Body of pancreas (tissue), 4 donors: ENCODE data around the gene SLC35F3. TPM values are rescaled to one million over a fixed set of nuclear protein-coding genes. Genes with fewer than 3 reads are reported as not detected.
"Not testable (repeated sequence)": the region's sequence is repeated elsewhere in the genome, so short reads cannot be mapped to it uniquely, and the experiment has no call there.

Experiments used
- ATAC-seq: fragments of 150-250 bp; one replicate; pipeline ENCODE4 v1.9.1; 2016
- DNase-seq, 4 donors: peaks; one replicate each; pipeline ENCODE4 v3.0.0-alpha.2; 2019
- H3K27ac ChIP-seq, 4 donors: fragments of 200-600 bp; sonication (generic); 1 replicate in 3 of 4; 2 replicates in 1 of 4; pipeline versions ENCODE4 v1.5.1 to v1.6.1; 2016 to 2019; ENCODE audit warnings: mild to moderate bottlenecking in 1 of 4, mixed read lengths in 1 of 4, moderate library complexity in 1 of 4
- H3K27me3 ChIP-seq, 2 donors: fragments of 200-600 bp; sonication (generic); one replicate each; pipeline ENCODE4 v1.6.0; 2016; ENCODE audit warnings: mild to moderate bottlenecking in 1 of 2
- H3K36me3 ChIP-seq, 2 donors: fragments of 200-600 bp; sonication (generic); replicated peaks in 1 of 2; 2 replicates each; pipeline ENCODE4 v1.5.1; 2016; ENCODE audit warnings: low read depth in 2 of 2; ENCODE audit not compliant: insufficient read depth in 1 of 2
- H3K4me1 ChIP-seq: fragments of 200-600 bp; sonication (generic); one replicate; pipeline ENCODE4 v1.6.0; 2016
- H3K4me3 ChIP-seq, 2 donors: fragments of 200-600 bp; sonication (generic); 1 replicate in 1 of 2; 2 replicates in 1 of 2; pipeline ENCODE4 v1.5.1; 2016 to 2019
- H3K9me3 ChIP-seq, 3 donors: fragments of 200-600 bp; sonication (generic); 1 replicate in 2 of 3; 2 replicates in 1 of 3; pipeline ENCODE4 v1.5.1; 2016
- CTCF ChIP-seq, 7 experiments: fragments of 450-650 bp in 4 of 7; fragments of 200-600 bp in 3 of 7; sonication (generic) in 3 of 7; IDR thresholded peaks; one replicate each; pipeline ENCODE4 v1.5.1; 2016 to 2019; ENCODE audit warnings: antibody characterized with exemption in 7 of 7
- POLR2A ChIP-seq, 3 donors: fragments of 450-650 bp; IDR thresholded peaks; one replicate each; pipeline ENCODE4 v1.6.1; 2016; ENCODE audit warnings: antibody characterized with exemption in 3 of 3, mild to moderate bottlenecking in 2 of 3
- WGBS, 2 donors: methylation state at CpG; one replicate each; pipeline ENCODE4 v1.1.5; 2017; 5-methylcytosine and 5-hydroxymethylcytosine counted together
- intact Hi-C: fragments of 100-400 bp; cut with DNase I; formaldehyde crosslinking; loops from one replicate; pipeline ENCODE4 v1.15.1; 2023
- total RNA-seq, 2 donors: library from RNA; depleted of rRNA; stranded (reverse); fragments of >200 nt; gene quantifications; one replicate each; pipeline ENCODE4 v1.1.0, GENCODE V29; 2016

Gene SLC35F3
- total RNA-seq, 2 donors from 2014 or later = 0.99 to 11.7 TPM

- DNase-seq = no peak
- H3K4me3 ChIP-seq = no peak overlapping the region
- TF ChIP-seq CTCF (IDR thresholded peaks at IDR 0.05) = no peak
- no peak for TF ChIP-seq POLR2A (IDR thresholded peaks at IDR 0.05)
- intact Hi-C loops = no loop called here
- H3K27me3 ChIP-seq = no peaks in the 10 kb centered on the region
- no peaks in the 10 kb centered on the region for H3K4me1 ChIP-seq
- 74 to 82% methylated on average over 4 of the region's 4 CpGs for WGBS, 2 donors
- no peak for ATAC-seq
- H3K36me3 ChIP-seq = no peaks in the 10 kb centered on the region
- no peaks in the 10 kb centered on the region for H3K9me3 ChIP-seq
- no peak overlapping the region for H3K27ac ChIP-seq
Observed at GRCh38 chr1:234144901-234145300, 240.4 kb downstream of the SLC35F3 start.

DNA sequence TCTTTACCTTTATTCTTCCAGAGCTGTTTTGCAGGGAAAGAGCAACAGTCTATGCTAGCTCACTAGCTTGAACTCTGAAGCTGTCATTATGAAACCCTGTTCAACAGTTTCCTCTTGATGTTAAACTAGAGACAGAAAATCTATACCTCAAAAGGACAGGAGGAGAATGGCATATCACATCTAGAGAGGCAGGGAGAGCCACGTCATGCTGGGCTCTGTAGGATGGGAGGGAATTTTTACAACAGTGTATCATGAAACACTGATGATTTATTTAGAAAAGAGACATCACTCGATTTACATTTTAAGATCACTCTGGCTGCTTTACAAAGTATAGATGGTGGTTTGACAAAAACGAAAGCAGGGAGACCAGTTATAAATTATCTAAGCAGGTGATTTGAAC is 243.9 kb downstream of the SLC35F3 start:
- intact Hi-C loops = no loop called here
- H3K4me3 ChIP-seq = no peak overlapping the region
- no peaks in the 10 kb centered on the region for H3K36me3 ChIP-seq
- H3K27ac ChIP-seq = no peak overlapping the region
- H3K27me3 ChIP-seq = no peaks in the 10 kb centered on the region
- H3K4me1 ChIP-seq = no peaks in the 10 kb centered on the region
- 29 to 38% methylated on average over 3 of the region's 3 CpGs for WGBS, 2 donors
- ATAC-seq (no peak), DNase-seq (no peak)
- no peaks in the 10 kb centered on the region for H3K9me3 ChIP-seq
- TF ChIP-seq POLR2A (IDR thresholded peaks at IDR 0.05) = no peak
- no peak for TF ChIP-seq CTCF (IDR thresholded peaks at IDR 0.05)

DNA sequence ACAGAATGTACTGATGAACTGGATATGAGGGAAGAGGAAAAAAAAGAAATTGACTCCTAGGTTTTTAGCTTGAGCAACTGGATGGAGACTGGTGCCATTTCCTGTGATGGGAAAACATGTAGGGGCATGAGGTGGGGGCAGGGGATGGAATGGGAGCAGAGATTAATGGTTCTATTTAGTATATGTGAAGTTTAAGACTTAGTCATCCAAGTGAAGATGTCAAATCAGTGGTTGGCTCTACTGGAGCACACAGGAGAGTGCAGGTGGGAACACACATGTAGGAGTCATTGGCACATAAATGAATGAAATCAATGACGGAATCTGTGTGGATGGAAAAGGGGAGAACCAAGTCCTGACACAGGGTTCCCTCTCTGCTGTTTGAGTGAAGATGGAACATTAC is 244.3 kb downstream of the SLC35F3 start:
- H3K9me3 ChIP-seq = no peaks in the 10 kb centered on the region
- TF ChIP-seq CTCF (IDR thresholded peaks at IDR 0.05) (no peak), POLR2A (IDR thresholded peaks at IDR 0.05) (no peak)
- H3K36me3 ChIP-seq = no peaks in the 10 kb centered on the region
- no peaks in the 10 kb centered on the region for H3K4me1 ChIP-seq
- intact Hi-C loops = no loop called here
- no peak overlapping the region for H3K4me3 ChIP-seq
- H3K27ac ChIP-seq = no peak overlapping the region
- DNase-seq (no peak), ATAC-seq (no peak)
- no peaks in the 10 kb centered on the region for H3K27me3 ChIP-seq
- 82 to 84% methylated on average over 1 of the region's 1 CpG for WGBS, 2 donors

GRCh38 chr1:234149217-234149616 is 244.7 kb downstream of the SLC35F3 start:
- no peak for ATAC-seq

DNA sequence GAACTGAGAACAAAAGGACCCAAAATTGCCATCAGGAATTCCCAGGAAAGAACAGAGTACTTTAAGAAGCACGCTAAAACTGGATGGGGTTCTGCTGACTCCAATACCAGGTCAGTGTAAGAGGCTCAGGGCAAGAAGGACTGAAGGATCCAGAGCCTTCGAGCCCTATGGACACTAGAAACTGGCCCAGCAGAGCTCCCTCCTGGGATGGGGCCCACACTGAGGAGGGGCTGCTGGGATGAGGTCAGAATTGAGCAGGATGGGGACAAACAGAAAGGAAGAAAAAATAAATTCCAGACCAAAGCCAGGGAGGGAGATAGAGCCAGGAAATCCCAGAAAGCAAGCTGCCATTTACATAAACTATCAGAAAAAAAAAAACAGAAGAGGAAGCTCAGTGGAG is 246.4 kb downstream of the SLC35F3 start:
- intact Hi-C loops = loop anchor here (10.0 kb wide), 1 partner anchor 164 kb away; no protein-coding TSS in a partner anchor

More at GRCh38 chr1:234149217-234149616, 244.7 kb downstream of the SLC35F3 start:
- 68 to 91% methylated on average over 3 of the region's 3 CpGs for WGBS, 2 donors
- H3K4me1 ChIP-seq = no peaks in the 10 kb centered on the region
- TF ChIP-seq POLR2A (IDR thresholded peaks at IDR 0.05) = no peak
- H3K4me3 ChIP-seq = no peak overlapping the region
- H3K36me3 ChIP-seq = no peaks in the 10 kb centered on the region
- H3K27ac ChIP-seq = no peak overlapping the region
- DNase-seq = no peak
- H3K27me3 ChIP-seq = no peaks in the 10 kb centered on the region
- H3K9me3 ChIP-seq = no peaks in the 10 kb centered on the region
- intact Hi-C loops = no loop called here

DNA sequence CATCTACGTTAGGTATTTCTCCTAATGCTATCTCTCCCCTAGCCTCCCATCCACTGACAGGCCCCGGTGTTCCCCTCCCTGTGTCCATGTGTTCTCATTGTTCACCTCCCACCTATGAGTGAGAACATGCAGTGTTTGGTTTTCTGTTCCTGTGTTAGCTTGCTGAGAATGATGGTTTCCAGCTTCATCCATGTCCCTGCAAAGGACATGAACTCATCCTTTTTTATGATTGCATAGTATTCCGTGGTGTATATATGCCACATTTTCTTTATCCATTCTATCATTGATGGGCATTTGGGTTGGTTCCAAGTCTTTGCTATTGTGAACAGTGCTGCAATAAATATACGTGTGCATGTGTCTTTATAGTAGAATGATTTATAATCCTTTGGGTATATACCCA is 247.9 kb downstream of the SLC35F3 start:
- 76 to 79% methylated on average over 4 of the region's 4 CpGs for WGBS, 2 donors
- not testable (repeated sequence) for H3K36me3 ChIP-seq, H3K27me3 ChIP-seq, H3K27ac ChIP-seq, H3K9me3 ChIP-seq, H3K4me1 ChIP-seq, DNase-seq, H3K4me3 ChIP-seq, ATAC-seq
- intact Hi-C loops = loop anchor here (10.0 kb wide), 1 partner anchor 162 kb away; no protein-coding TSS in a partner anchor

More for the DNA sequence above, 246.4 kb downstream of the SLC35F3 start:
- TF ChIP-seq CTCF (IDR thresholded peaks at IDR 0.05) (no peak), POLR2A (IDR thresholded peaks at IDR 0.05) (no peak)
- no peak for ATAC-seq
- Histone ChIP-seq H3K27me3 (no peaks in the 10 kb centered on the region), H3K4me3 (no peak overlapping the region), H3K36me3 (no peaks in the 10 kb centered on the region), H3K9me3 (no peaks in the 10 kb centered on the region), H3K4me1 (no peaks in the 10 kb centered on the region), H3K27ac (no peak overlapping the region)
- 59 to 80% methylated on average over 2 of the region's 2 CpGs for WGBS, 2 donors
- DNase-seq = no peak
